COR-L47 (cell line): Measurements from ENCODE around the gene SRPK3.
A peak's percentile ranks its signal among the peaks of the same experiment; 100 is the strongest.

ENCODE experiments used
- DNase-seq: peaks from one replicate; lab custom pipeline; 2025; lab: John Stamatoyannopoulos, UW

SRPK3 gene

DNA sequence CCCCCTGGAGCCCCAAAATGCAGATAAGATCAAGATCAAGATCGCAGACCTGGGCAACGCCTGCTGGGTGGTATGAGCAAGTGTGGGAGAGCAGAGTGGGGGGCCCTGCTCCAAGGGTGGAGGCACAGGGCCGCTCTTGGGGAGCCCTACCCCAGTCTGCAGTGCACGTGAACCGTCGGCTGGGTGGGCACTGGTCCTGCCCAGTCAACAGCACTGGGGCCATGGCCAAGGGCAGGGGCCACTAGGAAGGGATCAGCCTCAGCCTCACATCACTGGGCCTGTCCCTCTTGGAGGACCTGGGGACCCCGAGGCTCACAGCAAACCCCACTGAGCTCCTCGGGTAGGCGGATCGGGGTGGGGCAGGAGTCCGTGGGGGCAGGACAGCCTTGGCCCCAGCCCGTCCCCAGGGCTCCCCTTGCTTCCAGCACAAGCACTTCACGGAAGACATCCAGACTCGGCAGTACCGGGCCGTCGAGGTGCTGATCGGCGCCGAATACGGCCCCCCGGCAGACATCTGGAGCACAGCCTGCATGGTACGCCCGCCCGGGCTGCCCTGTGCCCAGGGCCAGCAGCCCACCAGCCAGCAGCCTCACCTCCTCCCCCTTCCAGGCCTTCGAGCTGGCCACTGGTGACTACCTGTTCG, 3.6 kb downstream of the SRPK3 start:
- no peak for DNase-seq

DNA sequence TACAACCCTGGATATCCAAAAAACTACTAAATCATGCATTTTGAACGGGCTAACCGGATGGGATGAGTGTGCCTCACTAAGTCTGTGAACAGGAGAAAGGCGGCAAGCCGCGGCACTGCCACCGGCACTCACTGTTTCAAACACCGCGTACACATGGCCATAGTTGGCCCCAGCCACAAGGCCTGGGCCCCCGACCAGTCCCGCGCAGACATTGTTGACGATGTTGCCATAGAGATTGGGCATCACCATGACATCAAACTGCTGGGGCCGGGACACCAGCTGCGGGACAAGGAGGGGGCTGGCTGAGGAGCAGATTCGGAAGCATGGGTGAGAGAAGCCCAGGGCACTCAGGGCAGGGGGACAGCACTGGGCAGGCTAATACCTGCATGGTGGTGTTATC, 5.8 kb downstream of the SRPK3 start:
- DNase-seq, result no peak

DNA sequence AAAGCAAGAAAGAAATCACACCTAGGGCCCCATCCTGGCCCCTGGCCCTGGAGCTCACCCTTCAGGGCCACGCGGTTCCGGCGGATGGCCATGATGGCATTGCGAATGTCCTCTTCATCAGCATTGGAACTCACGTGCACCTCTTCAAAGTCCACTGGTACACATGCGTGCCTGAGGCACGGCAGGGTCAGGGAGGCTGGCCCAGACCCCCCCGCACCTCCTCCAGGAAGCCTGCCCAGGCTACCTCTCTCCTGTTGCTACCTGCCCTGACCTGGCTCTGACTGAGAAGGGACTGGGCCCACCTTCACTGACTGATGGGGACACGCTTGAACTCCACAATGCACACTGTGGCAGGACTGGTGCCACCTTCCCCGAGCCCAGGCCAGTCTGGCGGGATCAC, 8.8 kb downstream of the SRPK3 start:
- DNase-seq, result no peak

DNA sequence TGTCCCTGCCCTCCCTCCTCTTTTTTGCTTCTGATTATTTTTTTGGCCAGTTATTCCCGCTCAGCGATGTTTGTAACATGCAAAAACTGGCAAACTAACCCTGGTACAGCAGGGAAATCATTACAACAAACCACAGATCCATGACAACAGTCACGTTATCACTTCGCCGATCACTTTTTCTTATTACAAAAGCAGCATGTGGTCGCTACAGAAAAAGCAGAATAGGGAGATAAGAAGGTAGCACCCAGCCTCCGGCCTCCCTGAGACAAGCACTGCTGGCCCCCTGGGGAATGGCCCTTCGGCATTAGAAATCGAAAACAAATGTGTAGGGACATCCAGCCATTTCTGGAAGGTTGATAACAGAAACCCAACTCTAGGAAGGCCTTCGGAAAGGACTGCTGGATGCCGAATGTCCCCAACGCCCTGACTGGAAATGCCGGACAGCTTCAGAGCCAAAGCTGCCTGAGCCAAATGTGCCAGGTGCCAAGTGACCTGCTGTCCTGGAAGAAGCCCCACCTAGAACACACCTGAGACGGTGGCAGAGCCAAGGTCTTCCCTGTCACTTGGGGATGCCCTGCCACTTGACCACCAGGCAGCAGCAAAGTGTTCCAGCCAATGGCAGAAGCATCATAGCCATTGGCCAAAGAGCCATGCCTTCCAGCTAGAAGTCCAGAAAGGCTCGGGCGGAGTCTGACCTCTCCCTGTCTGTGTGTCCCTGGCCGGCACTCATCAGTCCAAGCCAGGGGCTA, 10.4 kb downstream of the SRPK3 start:
- DNase-seq, result no peak

DNA sequence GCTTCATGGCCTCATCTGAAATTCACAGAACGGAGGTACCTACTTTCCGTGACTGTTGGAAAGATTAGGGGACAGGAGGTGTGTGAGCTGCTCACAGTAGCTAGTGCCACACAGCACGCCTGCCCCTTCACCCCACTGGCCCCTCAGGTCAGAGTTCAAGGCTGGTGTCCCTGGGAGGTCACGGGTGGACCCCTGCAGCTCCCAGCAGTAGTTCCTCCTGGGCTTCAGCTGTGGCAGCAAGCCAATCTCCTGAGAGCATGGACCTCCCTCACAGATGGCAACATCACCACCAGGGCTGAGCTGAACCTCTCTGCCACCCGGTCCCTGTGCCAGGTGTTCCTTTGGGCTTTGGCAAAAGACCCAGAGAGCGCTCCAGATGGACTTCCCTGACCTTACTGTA, 11.5 kb downstream of the SRPK3 start:
- DNase-seq, result no peak

DNA sequence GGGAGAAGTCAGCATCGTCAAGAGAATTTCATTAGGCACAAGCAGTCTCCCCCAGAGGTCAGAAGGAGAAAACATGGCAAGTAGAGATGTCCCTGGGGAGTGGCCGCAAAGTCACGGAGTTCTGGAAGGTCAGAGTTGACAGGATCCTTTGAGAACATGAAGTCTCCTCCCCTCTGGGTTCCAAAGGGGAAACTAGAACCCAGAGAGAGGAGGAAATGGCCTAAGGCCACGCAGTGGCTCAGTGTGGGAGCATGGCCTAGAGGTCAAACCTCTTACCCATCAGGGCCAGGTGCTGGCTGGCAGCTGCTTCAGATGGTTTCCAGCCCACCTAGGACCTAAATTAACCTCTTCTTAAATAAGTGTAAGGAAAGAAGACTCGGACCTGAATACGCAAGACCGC, 12.4 kb downstream of the SRPK3 start:
- DNase-seq, result no peak

DNA sequence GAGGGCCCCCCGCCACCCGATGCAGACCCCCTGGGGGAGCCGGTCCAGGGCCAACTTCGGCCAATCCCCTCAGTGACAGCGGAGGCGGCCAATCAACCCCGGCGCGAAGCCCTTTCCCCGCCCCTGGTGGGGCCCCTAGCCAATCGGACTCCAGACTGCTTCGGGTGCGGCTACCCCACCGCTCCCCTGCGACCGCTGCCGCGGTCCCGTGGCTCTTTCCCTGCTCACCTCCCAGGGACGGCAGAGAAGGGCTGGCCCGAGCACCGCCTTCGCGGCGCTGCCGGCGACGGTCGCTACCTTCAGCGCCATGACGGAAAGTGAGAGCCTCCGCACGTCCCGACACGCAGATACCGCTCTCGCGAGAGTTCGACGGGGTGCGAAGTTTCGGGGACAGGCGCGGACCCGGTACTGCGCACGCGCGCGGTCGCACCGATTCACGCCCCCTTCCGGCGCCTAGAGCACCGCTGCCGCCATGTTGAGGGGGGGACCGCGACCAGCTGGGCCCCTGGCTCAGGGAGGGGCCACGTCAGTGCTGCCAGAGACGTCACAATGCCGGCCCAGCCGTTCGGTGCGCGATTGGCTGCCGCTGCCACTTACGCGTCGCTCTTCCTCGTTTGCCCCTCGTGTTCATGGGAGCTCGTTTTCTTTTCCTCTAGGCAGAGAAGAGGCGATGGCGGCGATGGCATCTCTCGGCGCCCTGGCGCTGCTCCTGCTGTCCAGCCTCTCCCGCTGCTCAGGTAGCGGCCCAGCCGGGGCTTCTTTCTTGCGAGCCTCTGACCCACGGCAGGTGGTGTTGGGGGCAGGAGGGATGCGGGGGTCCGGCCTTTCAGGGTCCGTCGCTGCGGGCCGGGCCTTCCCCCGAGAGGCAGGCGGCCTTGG, 13.4 kb downstream of the SRPK3 start, which contains the start of the genes IDH3G and SSR4:
IDH3G (minus strand) TSS at position 358 of the 879 bp plus-strand sequence; CDS start at position 309, 49 bp downstream.
SSR4 (plus strand) TSS at position 651 of the 879 bp plus-strand sequence; CDS start at position 671, 20 bp downstream.
- peak; percentile 89 for DNase-seq

DNA sequence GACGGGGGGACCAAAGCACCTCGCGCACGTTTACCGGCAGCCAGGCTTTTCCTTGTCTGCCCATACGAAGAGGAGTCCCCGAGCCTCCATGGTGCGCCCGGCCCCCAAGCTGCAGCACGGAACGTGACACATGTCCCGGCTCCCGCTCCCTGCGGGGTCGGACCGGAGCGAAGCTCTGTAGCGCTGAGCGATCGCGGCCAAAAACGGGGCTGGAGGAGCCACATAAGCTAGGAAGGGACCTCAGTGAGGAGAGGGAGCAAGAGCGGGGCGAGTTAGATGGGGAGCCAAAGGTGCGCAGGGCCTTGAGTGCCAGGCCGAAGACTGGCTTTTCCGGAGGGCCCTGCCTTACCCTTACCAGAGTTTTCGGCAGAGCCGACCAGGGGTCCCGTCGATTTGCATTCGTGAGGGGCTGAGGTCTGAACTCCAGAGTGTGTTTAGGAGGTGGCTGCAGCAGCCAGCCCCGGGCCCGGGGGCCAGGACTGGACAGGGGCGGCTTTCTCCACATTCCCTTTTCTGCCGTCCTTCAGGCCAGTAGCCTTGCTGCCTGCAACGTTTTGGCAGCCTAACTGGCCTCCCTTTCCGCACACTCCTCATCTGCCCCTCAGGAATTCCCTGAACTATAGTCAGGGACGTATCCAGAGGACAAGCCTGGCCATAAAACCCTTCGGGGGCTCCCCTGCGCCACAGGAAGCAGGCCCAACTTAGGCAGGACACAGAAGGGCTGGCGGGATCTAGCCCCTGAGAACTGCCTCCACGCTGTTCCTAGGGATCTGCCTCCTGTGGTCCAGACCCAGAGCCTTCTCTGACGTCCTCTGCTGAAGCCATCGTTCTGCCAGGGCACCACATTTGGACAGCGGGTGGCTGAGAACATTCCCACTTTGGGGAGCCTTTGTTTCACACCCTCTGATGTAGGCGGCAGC, 14.3 kb downstream of the SRPK3 start:
- no peak for DNase-seq

DNA sequence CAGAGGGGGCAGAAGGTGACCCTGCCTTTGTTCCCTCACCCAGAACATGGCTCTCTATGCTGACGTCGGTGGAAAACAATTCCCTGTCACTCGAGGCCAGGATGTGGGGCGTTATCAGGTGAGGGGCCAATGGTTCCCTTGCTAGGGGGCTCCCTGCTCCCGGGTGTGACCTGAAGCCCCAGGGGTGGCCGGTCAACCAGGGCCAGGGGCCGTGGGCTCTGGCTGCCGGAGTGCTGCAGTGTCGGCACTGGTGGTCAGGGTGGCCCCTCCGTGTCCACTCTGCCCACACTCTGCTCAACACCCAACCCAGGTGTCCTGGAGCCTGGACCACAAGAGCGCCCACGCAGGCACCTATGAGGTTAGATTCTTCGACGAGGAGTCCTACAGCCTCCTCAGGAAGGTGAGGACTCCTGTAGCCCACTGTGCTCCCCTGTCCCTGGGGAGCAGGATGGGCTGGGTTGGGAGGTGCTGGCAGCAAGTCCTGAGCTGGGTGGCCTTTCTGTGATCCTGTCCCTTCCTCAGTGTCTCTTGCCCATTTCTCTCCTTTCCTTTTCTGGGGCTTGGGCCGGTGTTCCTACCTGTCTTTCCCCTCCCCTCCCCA, 16.7 kb downstream of the SRPK3 start:
- no peak for DNase-seq

DNA sequence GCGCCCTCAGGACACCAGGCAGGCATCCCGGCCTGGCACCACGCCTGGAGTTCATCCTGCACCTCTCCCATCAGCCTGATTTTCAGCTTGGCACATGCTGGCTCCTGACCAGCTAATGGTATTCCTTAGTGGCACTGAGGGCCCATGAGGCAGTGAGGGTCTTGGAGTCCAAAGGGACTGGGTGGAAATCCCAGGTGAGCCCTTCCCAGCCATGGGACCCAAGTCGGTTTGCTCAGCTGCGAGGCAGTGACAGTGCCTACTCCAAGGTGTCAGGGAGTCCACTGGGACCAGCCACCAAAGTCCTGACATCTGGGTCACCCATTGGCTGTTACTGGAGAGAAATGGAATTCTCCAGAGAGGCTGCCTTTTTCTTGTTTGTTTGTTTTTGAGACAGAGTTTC, 18.5 kb downstream of the SRPK3 start:
- no peak for DNase-seq

DNA sequence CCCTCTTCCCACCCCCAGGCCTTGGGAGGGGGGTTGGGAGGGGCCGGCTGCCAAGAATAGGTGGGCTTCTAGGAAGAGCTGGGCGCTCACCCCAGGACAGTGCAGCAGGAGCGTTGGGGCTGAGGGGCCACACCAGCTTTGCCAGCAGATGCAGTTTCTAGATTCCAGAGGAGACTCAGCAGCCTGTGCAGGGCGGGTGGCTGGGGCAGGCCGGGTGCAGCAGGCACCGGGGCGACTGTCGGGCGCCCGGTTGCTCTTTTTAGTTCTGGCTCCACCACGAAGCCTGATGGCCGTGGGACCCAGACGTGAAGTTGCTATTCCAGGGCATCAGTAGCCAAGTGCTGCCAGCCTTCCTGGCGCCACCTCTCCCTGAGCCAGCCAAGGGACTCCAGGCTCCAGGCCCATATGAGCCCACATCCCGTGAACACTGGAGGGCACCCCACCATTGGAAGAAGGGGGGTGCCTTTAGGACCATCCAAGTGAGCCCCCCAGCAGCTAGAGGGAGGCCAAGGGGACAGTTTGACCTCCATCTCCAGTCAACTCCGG, 19.4 kb downstream of the SRPK3 start:
- no peak for DNase-seq

DNA sequence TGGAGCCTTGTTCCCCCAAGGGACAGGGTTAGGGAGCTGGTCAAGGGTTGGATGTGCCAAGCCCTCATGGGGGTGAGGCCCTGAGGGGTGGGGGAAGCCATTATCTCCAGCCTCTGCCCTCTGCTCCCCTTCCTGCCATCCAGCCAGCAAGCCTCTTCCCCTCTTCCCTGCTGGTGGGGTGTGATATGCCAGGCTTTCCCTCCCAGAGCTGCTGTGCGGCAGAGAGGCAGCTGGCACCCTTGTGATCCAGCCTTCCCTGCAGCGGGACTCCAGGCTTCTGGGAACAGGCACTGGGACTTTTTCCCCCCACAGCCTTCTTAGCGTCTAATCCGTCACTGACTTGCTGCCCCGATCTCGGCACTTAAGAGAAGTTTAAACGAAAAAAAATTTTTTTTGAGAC, 19.9 kb downstream of the SRPK3 start:
- DNase-seq, result no peak

DNA sequence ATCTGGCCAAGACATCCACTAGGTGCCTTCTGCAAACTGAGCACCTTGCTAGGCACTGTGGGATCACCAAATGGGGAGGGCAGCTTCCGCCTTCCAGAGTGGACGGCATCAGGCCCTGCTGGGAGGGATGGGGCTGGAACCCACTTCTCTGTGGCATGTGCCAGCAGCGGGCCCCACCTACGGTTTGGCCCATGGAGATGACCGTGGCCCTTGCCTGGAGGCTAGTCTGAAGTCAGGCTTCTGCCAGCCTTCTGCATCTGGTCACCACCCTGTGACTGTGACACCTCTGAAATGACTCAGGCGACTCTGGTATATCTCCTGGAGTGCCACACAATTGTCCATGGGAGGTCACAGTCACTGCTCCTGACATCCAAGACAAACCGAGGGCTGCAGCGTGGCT, 20.8 kb downstream of the SRPK3 start:
- no peak for DNase-seq

DNA sequence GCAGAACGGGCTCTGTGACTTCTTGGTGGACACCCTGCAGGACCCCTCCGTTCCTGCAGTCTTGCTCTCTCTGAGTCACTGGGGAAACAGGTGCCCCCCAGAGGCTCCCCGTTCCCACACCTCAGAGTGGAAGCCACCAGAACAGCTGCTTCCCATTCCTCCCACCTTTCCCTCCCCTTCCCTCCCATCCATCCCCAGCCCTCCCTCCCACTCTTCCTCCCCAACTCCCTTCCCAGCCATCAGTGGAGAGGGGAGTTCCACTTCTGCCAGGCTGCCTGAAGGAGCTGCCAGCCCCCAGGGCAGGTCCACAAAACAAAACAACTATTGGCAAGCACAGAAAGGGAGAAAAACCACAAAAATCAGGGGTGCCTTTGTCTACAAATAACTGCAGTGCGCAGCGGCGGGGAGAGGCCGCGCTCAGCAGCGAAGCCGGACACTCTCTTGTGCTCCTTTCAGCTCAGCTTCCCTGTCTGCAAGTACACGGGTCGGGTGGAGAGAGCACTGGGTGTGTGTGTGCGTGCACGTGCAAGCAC, 21.7 kb downstream of the SRPK3 start:
- DNase-seq, result no peak

DNA sequence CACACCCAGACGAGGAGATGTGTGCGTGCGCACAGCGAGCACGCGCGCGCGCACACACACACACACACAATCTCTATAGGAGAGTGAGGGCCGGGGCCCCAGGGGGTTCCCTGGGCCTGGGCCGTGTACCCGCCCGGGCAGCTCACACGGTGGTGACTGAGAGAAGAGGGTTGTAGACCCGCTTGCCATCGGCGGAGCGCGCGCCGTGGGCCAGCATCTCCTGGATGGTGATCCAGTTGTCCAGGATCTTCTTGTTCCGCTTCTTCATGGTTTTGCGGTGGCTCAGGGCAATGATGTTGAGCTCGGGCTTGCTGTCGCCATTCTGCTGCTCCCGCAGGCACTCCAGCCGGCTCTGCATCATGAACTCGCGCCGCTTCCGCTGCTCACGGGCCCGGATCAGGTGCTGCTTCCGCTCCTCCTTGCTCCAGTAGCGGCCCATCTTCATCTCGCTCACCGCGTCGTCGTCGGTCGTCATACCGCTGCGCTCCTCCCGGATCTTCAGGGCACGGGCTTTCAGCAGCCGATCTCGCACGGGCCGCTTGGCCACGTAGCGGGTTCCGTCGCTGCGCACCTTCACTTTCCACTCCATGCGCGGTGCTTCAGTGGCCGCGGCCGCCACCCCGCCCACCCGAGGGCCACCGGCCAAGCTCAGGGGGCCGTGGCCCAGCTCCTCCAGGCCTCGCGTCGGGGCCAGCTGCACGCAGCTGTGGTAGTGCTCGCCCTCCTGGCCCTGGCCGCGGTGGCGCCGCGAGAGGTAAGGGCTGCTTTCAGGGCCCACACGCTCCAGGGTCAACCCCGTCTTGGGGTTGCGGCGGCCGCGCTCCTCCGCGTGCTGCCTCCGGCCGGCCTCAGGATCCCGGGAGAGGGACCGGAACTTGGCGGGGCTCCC, 22.6 kb downstream of the SRPK3 start:
- DNase-seq, result no peak

DNA sequence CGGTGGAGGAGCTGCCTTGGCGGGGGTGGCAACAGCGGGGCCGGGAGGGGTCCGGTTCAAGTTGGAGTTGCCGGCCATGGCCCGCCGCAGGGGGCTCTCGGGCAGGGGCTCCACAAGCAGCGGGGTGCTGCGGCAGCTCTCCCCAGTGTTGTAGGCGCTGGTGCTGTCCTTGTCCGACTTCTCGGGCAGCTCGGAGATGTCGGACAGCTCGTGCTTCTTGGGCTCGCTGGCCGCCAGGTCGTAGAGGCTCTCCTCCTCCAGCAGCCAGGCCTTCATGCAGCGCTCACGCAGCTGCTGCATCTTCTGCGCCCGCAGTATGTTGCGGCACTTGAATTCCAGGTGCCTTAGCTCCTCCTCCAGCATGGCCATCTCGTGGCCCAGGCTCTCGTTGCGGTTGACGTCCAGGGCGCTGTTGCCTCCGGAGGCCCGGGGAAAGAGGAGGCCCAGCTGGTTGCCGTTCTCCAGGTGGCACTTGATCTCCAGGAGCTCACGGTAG, 23.3 kb downstream of the SRPK3 start:
- DNase-seq, result no peak

DNA sequence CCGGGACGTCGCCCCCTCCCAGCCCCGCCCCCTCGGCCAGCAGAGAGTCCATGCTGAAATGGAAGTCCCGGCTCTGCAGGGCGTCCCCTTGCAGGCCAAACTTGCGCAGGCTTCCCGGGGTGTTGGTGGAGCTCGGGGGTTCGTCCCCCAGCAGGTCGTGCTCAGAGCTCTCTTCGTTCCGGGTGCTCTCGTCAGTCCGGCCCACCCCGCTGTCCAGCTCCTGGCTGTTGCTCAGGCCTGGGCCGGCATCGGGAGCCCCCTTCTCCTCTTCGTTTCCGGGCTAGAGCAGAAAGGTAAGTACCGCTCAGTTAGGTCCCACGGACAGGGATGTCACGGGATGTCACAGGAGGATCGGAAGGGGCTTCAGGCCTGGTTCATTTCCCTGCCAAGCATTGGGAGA, 23.8 kb downstream of the SRPK3 start:
- no peak for DNase-seq

DNA sequence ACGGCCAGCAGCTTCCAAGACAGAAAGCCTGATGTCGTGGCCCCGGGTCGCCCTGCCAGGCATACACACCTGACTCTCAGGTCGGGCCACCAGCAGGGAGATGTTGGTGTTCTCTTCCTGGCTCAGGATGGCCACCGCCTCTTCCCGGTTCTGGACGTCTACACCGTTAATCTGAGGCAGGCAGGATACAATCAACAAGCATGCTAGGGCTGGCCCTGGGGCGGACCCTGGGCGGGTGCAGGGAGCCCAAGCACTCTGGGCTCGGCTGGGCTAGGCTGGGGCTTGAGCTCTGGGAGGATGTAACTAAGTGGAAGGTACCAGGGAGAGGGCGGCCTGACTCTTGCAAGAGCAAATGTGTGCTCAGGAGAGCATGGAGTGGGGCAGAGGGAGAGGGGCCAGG, 24.6 kb downstream of the SRPK3 start:
- no peak for DNase-seq

DNA sequence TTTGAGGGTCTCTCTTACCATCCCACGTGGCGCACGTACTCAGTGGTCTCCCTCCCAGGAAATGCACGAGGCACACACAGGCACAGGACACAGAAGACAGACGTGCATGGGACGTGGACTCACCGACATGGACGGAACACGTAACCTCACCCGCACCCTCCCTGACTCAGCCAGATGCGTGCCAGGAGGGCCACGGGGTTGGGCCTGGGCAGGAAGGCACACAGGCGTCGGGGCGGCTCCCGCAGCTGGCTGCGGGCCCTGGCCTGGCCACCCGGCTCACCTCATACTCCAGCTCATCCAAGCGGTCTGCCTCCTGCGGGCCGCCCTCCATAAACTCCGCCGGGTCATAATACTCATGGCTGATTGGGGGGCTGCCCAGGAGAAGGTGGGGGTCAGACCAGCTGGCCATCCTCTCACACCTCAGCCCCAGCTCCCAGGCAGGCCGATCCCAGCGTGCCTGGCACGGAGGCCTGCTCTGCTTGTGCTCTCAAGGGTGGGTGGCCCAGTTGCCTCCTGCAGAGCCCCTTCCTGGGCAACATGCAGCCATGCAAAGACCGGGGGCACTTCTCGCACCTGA, 26.2 kb downstream of the SRPK3 start:
- no peak for DNase-seq
